Endothelial cell of umbilical vein (primary cell): ENCODE data around the gene ZFPM1. TPM values are rescaled to one million over a fixed set of nuclear protein-coding genes. Genes with fewer than 3 reads are reported as not detected.

Experiments used
- BruUV-seq: library from RNA; stranded (reverse); fragments of 400-500 nt; replicated peaks from 2 replicates; lab custom pipeline; 2021; lab: Mats Ljungman, UMichigan
- CTCF ChIA-PET: fragments of 300-600, 350-600 bp; sonication (Branson Sonifier 250); formaldehyde crosslinking; loops from one replicate; lab custom pipeline; 2021; ENCODE audit warnings: antibody characterized with exemption, inconsistent platforms; lab: Charles Lee
- POLR2A ChIA-PET: fragments of 300-600, 350-600 bp; sonication (Branson Sonifier 250); formaldehyde crosslinking; loops from one replicate; lab custom pipeline; 2021; ENCODE audit warnings: antibody characterized with exemption, inconsistent platforms; lab: Charles Lee
- DNase-seq: peaks from one replicate; pipeline ENCODE4 v3.0.0-alpha.2; 2011; ENCODE audit warnings: low read depth, low spot score
- FAIRE-seq: peaks from 2 replicates; lab custom pipeline; 2011; peaks lifted over from hg19 to GRCh38; lab: Jason Lieb, UNC
- H2AFZ ChIP-seq: 2 replicates; pipeline ENCODE4 v1.6.0; 2012; ENCODE audit warnings: low read depth, low read length, control low read depth, inconsistent platforms
- H3K27ac ChIP-seq: 2 replicates; pipeline ENCODE4 v1.5.1; 2011; ENCODE audit warnings: low read depth, mild to moderate bottlenecking, control low read depth, low read length, moderate library complexity; ENCODE audit not compliant: insufficient read depth
- H3K27me3 ChIP-seq, 2 experiments: 2 replicates each; pipeline versions ENCODE4 v1.6.0 to v1.6.1; 2011; ENCODE audit warnings: low read length in 2 of 2, mixed read lengths in 1 of 2; ENCODE audit not compliant: control insufficient read depth in 2 of 2, insufficient read depth in 2 of 2
- H3K36me3 ChIP-seq, 2 experiments: 2 replicates in 1 of 2; 3 replicates in 1 of 2; pipeline ENCODE4 v1.5.1; 2011; ENCODE audit warnings: low read length in 2 of 2, mild to moderate bottlenecking in 1 of 2, moderate library complexity in 1 of 2; ENCODE audit not compliant: control insufficient read depth in 2 of 2, insufficient read depth in 2 of 2; ENCODE audit errors: extremely low read depth in 1 of 2
- H3K4me1 ChIP-seq: 3 replicates; pipeline ENCODE4 v1.5.1; 2011; ENCODE audit warnings: mild to moderate bottlenecking, low read length; ENCODE audit not compliant: control insufficient read depth, insufficient read depth; ENCODE audit errors: extremely low read depth
- H3K4me2 ChIP-seq: 2 replicates; pipeline ENCODE4 v1.6.1; 2011; ENCODE audit warnings: low read length, control low read depth, mixed read lengths; ENCODE audit not compliant: insufficient read depth
- H3K4me3 ChIP-seq, 3 experiments: fragments of 200-600 bp in 1 of 3; sonication (generic), shearing (Covaris generic) in 1 of 3; replicated peaks in 1 of 3; 2 replicates each; pipeline ENCODE4 v1.5.1; 2011 to 2016; ENCODE audit warnings: control low read depth in 3 of 3, low read length in 3 of 3, mild to moderate bottlenecking in 2 of 3, inconsistent platforms in 1 of 3, low read depth in 1 of 3, moderate library complexity in 1 of 3; ENCODE audit not compliant: insufficient read depth in 1 of 3
- H3K79me2 ChIP-seq: 2 replicates; pipeline ENCODE4 v1.6.0; 2012; ENCODE audit warnings: low read length, inconsistent platforms; ENCODE audit not compliant: control insufficient read depth, insufficient read depth
- H3K9ac ChIP-seq: replicated peaks from 2 replicates; pipeline ENCODE3; 2011; ENCODE audit warnings: low read length, control low read depth; ENCODE audit not compliant: insufficient read depth; ENCODE audit errors: extremely low read depth
- H3K9me1 ChIP-seq: replicated peaks from 3 replicates; pipeline ENCODE4 v1.6.0; 2011; ENCODE audit warnings: mild to moderate bottlenecking, low read length; ENCODE audit not compliant: control insufficient read depth, insufficient read depth; ENCODE audit errors: extremely low read depth
- H3K9me3 ChIP-seq: replicated peaks from 2 replicates; pipeline ENCODE4 v1.5.1; 2012; ENCODE audit warnings: low read length, inconsistent platforms; ENCODE audit not compliant: control insufficient read depth, insufficient read depth
- H4K20me1 ChIP-seq: replicated peaks from 2 replicates; pipeline ENCODE3; 2011; ENCODE audit warnings: mild to moderate bottlenecking, low read length; ENCODE audit not compliant: control insufficient read depth, insufficient read depth; ENCODE audit errors: extremely low read depth
- CTCF ChIP-seq, 2 donors: IDR thresholded peaks; 1 replicate in 1 of 2; 2 replicates in 1 of 2; pipeline ENCODE4 v1.5.1; 2011; ENCODE audit warnings: low read length in 2 of 2, mild to moderate bottlenecking in 2 of 2, moderate library complexity in 2 of 2, control low read depth in 1 of 2, inconsistent platforms in 1 of 2, low read depth in 1 of 2; ENCODE audit not compliant: insufficient read depth in 1 of 2; ENCODE audit errors: extremely low read depth in 1 of 2
- EZH2 ChIP-seq: IDR thresholded peaks from 2 replicates; pipeline ENCODE4 v1.6.1; 2012; ENCODE audit warnings: borderline replicate concordance, low read depth, mild to moderate bottlenecking, moderate library complexity, low read length, inconsistent platforms; ENCODE audit not compliant: severe bottlenecking
- FOS ChIP-seq: IDR thresholded peaks from 2 replicates; pipeline ENCODE4 v1.6.1; 2011; ENCODE audit warnings: mild to moderate bottlenecking, low read length, moderate library complexity, borderline replicate concordance; ENCODE audit not compliant: insufficient read depth
- MYC ChIP-seq: IDR thresholded peaks from one replicate; pipeline ENCODE4 v1.6.1; 2011; ENCODE audit warnings: mild to moderate bottlenecking, low read depth, low read length
- POLR2A ChIP-seq: IDR thresholded peaks from 2 replicates; pipeline ENCODE4 v1.6.1; 2012; ENCODE audit warnings: low read depth, mild to moderate bottlenecking, control low read depth, low read length
- POLR2AphosphoS5 ChIP-seq: IDR thresholded peaks from 2 replicates; pipeline ENCODE4 v1.6.1; 2012; ENCODE audit warnings: low read depth, mild to moderate bottlenecking, control low read depth, low read length, moderate library complexity; ENCODE audit not compliant: insufficient read depth
- dilution Hi-C: fragments of 300-500 bp; cut with MboI; formaldehyde crosslinking; loops from one replicate; pipeline ENCODE4 v1.15.0; 2019; ENCODE audit warnings: low sequenced_read_pairs; ENCODE audit not compliant: extremely low pct_ligation_motif_present
- intact Hi-C: fragments of 100-400 bp; cut with micrococcal nuclease; formaldehyde crosslinking; loops from one replicate; pipeline ENCODE4 v1.10.0; 2022
- polyA plus RNA-seq, 4 experiments: library from polyadenylated mRNA; depleted of rRNA in 3 of 4; stranded (reverse) in 3 of 4; unstranded in 1 of 4; fragments of >200 nt; gene quantifications; 2 replicates each; pipeline versions ENCODE4 v1.2.1 to v1.2.3, GENCODE V29; 2011 to 2012; ENCODE audit warnings: missing spikeins in 1 of 4
- total RNA-seq: library from RNA; stranded (reverse); gene quantifications from 2 replicates; pipeline ENCODE4 v1.2.3, GENCODE V29; 2021

ZFPM1 gene
- total and polyA plus RNA-seq, 2 donors (not counting 3 experiments of a cell fraction or from before 2014, with no cell fraction given) = 0.37 to 7.5 TPM

GRCh38 chr16:88512728-88513696 lies 59.9 kb downstream of the ZFPM1 start:
- Histone ChIP-seq H3K27ac (no peak overlapping the region), H3K4me2 (no peak overlapping the region), H3K9me3 (no peaks in the 10 kb centered on the region), H3K27me3 (no peaks in the 10 kb centered on the region), H3K9ac (no peak overlapping the region), H4K20me1 (peaks cover 3% of the 10 kb centered on the region), H3K4me1 (no peaks in the 10 kb centered on the region), H3K9me1 (no peaks in the 10 kb centered on the region), H3K79me2 (no peaks in the 10 kb centered on the region), H3K36me3 (no peaks in the 10 kb centered on the region), H3K4me3 (no peak overlapping the region), H2AFZ (no peak overlapping the region)
- intact Hi-C loops = no loop called here
- DNase-seq = no peak
- dilution Hi-C loops = no loop called here
- POLR2A ChIA-PET = no interaction called here
- TF ChIP-seq EZH2 (no peak), CTCF (IDR thresholded peaks at IDR 0.05; ENCODE audit: extremely low read depth in 1 of 2, insufficient read depth in 1 of 2, low read depth in 1 of 2, low read length in 2 of 2) (no peak), MYC (no peak), POLR2AphosphoS5 (no peak), POLR2A (no peak), FOS (no peak)
- CTCF ChIA-PET = no interaction called here
- no TSS peak for BruUV-seq
- FAIRE-seq = no peak
